GM10847 (cell line): Measurements from ENCODE around the gene PCNT.

ENCODE experiments used
- POLR2A ChIP-seq: IDR thresholded peaks from 2 replicates; pipeline ENCODE4 v1.6.1; 2011; ENCODE audit not compliant: insufficient read length; ENCODE audit errors: extremely low read depth

Gene PCNT

DNA sequence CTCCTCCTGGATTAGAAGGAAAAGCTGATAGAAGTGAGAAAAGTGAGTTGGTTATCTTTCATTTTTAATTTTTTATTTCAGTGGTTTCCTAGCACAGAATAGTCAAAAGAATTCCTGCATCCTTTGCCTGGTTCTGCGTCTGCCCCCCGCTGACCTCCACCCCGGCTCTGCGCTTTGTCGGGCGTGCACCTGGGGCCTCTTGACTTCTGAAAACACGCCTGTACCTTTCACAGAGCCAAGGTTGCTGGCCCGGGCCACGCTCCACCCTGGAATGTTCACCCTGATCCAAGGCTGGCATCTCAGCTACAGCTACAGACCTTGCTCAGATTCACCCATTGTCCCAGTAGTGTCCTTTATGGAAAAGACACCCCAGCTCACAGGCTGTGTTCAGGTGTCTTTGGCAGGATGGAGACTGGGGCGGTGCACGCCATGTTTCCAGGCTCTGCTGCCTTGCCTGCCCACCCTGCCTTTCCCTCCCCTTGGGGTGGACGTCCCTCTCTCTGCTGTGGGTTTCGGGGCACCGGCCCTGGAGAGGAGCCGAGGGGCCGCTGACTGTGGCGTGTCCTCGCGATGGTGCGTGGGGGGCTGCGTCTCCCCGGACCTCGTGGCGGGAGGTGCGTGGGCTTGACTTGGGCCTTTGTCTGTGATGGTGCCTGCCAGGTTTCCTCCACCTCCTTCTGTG is 94.5 kb downstream of the PCNT start:
- no peak for TF ChIP-seq POLR2A

DNA sequence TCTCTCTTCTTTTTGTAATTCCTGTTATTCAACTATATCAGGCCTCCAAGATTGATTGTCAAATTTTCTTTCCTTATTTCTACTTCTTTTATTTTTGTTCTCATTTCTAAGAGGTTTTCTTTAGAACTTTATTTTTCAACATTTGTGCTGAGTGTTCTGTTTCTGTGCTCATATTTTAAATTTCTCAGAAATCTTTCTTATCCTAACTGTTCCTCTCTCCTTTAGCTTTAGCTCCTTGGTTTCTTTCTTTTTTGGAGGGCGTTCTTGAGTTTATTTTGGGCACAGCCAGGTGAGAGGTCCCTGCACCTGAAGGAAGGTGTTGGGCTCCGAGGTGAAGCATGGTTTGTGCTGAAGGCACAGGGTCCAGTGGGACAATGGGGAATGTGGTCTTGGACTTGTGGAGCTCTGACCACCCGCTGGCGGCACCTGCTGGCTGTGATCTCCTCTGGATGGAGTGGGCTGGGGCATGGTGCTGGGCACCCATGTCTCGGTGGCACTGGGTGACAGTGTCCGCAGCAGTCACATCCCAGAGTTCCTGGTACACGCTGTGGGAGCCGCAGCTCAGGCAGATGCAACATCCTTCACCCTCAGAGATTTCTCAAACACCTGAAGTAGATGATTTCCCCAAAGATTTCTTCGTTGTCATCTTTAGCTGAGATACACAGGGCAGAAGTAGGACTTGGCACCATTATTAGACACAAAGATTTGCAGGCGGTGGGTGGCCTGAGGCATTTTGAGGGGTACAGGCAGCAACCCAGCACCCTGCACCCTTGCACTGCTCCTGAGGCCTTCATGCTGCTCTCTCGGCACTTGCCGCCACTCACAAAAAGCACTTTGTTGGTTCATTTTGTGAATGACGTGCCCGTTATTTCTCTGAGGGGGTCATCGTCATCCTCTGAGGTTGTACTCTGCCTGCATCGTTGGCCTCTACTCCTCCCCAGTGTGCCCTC is 96.6 kb downstream of the PCNT start:
- TF ChIP-seq POLR2A, result no peak

DNA sequence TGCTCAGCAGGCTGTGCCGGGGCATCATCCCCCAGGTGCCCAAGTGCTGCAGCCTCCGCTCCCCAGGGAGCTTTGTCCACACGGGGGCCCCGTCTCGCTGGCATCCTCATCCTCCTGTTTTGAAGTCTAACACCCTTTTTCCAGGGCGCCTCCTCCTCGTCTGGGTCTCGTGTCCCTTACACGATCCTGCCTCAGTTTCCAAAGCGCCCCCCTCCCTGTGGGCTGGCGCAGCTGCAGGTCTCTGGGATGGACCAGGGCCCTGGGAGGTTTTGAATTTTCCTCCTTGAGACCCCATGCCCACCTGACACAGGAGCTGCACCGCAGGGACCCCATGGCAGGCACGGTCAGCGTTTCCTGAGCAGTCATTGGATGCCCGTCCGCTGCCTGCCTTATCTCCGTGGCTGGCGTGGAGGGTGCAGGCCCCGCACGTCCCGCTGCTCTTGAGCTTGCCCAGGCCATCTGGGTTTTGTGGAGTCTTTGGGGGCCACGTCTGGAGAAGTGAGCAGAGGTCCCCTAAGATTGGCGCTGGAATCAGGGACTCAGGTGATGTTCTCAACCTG is 97.3 kb downstream of the PCNT start:
- TF ChIP-seq POLR2A, result no peak

DNA sequence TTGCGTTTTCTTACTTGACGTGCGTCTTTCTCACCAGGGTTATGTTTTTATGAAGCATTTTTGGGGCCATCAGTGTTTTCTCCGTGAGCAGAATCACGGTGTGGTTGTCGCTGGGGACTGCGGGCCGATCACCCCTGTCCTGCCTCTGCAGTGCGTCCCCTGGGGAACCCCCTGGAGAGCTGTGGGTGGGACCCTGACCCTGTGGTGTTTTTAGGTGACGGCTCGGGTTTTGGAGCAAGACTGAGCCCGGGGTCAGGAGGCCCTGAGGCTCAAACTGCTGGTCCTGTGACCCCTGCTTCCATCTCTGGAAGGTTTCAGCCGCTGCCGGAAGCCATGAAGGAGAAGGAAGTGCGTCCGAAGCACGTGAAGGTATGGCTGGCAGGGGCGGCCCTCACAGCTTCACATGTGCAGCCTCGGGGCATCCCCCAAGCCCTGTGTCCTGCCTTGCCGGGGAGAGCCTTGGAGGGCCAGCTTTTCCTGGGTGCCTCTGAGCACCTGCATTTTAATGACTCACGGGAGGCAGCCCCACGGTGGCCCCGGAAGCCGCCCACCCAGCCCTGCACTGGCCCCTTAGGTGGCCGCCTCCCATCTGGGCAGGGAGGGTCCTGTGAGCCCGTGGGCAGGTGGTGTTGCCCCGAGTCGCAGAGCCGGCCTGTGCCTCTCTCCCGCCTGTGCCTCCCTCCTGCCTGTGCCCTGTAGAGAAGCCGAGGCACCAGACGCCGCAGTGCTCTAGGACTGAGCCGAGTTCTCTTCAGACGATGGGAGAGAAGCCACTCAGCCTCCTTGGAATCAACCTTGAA is 98.0 kb downstream of the PCNT start:
- no peak for TF ChIP-seq POLR2A

DNA sequence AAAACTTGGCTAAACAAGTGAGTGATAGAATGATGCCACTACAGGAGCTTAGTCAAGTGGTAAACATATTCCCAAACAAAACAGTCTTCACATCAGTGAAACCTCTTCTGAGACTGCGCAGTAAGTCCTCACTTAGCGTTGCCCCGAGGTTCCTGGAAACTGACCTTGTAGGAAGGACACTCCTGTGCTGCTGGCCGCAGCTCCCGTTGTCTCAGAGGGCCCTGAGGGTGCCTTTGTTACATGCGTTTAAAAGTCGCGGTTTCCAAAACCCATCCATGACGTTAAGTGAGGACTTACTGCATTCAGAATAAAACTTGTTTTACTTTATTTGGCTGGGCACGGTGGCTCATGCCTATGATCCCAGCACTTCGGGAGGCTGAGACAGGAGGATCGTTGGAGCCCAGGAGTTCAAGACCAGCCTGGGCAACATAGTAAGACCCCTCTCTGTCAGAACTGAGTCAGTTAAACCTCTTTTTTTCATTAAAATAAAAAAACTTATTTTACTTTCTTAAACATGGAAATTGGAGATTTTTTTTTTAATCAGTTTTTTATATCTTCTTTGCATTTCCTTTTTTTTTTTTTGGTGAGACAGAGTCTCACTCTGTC is 98.8 kb downstream of the PCNT start:
- TF ChIP-seq POLR2A, result no peak

DNA sequence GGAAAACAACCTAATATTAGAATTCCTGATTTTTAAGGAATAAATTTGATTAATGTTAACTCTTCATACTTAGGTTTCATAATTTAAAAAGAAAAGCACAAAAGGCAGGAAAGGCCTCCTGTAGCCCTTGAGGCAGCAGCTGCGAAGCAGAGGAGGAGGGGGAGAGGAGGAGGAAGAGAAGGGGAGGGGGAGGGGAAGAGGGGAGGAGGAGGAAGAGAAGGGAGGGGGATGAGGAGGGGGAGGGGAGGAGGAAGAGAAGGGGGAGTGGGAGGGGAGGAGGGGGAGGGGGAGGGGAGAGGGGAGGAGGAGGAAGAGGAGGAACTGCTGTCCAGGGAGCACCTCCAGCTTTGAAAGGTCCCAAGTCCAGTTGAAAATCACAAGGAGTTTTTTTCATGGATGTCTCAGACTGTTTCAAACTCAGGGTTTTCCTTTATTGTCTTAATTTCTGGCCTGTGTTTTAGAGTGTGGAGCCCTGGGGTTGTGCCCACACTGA is 99.6 kb downstream of the PCNT start:
- no peak for TF ChIP-seq POLR2A

DNA sequence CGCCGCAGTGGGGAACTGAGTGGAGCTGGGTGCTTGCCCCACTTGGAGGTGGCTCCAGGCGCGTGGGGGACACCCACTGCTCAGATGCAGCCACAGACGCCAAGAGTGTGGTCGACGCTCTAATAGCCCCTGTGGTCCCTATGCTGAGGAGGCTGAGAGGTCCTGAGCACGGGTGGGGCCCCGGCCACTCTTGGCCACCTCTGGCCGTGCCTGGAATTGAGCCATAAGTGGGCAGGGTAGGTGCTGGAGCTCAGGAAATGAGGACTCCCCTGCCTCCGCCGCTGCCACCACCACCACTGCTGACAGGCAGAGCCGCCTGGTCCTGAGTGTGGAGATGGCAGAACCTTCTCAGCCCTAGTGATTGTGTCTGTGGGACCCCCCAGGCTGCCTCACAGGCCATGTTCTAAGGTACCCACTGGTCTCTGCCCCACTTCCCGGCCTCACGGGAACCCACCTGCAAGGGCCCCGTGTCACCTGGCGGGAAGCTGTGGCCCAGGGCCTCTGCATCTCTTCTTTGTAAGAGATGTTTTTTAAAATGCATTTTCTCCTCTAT is 100.2 kb downstream of the PCNT start:
- TF ChIP-seq POLR2A, result no peak

DNA sequence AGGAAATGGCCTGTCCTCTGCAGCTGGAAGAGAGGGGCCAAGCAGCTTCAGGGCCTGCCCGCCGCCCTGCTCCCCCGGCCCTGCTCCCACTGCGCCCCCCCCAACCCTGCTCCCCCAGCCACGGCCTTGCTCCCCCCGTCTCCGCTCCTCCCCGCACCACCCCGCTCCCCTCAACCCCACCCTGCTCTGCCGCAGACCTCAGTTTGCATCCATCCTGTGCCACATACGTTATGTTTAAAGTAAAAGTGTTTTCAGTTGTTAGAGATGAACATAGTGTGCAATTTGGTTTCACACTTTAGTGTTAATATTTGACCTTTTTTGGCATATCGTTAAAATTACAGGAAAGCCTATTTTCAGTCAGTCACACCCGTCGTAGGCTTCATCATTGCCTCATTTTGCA is 100.7 kb downstream of the PCNT start:
- TF ChIP-seq POLR2A, result no peak

DNA sequence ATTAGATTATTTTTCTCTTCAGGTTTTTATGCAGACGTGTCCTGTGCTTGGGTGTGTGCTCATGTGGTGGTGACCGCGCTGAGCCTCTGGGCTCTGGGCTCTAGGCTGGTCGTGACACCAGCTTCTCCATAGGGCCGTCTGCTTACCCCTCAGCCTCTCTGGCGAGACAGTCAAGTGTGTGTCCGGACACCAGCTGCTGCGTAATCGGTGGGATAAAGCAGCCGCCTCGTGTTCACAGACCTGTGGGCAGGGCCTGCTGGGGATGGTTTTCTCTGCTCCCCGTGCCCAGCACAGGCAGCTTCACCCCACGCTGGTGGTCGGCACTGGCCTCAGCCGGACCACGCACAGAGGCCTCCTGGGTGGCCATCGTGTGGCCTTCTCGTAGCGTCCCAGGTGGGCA is 101.1 kb downstream of the PCNT start:
- no peak for TF ChIP-seq POLR2A

DNA sequence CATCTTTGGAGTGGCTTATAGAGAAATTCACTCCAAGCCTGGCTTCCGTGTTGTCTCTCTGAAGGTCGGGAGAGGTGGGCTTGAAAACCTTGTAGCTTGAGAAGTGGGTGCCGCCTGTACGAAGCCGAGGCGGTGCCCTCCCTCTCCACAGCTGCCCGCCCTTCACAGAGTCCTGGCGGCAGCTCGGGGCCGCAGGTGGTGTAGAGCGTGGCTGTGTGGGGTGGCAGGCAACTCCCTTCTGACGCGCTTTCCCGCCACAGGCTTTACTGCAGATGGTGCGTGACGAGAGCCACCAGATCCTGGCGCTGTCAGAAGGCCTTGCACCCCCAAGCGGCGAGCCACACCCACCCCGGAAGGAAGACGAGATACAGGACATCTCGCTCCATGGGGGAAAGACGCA is 101.6 kb downstream of the PCNT start:
- TF ChIP-seq POLR2A, result no peak

DNA sequence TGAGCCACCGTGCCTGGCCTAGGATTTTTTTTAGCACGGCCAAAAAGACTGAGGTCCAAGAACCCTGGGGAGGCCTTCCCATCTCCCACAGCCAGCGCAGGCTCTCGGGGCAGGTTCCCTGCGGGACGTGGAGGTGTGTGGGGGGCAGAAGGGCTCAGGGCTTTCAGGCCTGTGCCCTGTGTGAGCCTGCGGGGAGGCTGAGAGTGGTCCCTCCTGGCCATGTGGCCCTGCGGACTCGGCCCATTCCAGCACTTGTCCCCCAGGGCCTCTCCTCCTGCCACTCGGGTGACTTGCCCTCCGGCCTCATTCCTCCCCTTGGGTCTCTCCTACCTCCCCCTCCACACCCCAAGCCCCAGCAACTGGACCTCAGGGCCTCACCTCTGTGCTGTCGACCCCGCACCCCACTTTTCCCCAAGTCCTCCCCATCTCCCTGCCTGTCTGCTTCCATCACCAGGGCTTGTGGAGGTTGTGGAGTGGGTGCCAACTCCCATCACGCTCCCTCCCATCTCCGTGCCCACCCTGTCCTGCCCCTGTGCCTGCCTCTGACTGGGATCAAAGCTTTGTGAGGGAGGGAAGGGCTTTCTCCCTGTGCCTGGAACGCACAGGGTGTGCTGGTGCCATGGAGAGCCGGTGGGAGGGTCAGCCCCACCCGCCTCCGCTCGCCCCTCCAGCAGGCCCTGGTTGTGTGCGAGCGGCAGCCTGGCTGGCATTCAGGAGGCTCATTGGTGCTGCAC is 102.5 kb downstream of the PCNT start:
- TF ChIP-seq POLR2A, result no peak

DNA sequence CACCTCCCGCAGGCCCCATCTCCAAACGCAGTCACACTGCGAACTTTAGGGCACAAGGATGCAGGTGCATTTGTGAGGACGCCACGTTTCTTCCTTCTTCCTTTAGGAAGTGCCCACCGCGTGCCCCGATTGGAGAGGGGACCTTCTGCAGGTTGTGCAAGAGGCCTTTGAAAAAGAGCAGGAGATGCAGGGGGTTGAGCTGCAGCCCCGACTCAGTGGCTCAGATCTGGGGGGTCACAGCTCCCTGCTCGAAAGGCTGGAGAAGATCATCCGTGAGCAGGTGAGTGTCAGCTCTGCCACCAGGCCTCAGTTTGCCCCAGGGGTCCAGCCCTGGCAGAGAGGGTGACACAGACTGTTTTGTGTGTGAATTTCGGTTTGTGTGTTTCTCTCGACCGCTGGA is 103.6 kb downstream of the PCNT start:
- no peak for TF ChIP-seq POLR2A

DNA sequence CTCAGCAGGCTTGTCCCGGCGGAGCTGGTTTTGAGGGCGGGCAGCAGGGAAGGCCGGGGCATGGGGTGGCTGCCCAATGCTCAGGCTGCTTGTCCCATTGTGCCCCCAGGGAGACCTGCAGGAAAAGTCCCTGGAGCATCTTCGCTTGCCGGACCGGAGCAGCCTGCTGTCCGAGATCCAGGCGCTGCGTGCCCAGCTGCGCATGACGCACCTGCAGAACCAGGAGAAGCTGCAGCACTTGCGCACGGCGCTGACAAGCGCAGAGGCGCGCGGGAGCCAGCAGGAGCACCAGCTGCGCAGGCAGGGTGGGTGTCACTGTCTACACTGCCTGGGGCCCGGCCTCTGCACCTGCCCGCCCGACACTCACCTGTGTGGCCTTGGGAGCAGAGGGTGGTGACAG is 104.3 kb downstream of the PCNT start:
- TF ChIP-seq POLR2A, result no peak

DNA sequence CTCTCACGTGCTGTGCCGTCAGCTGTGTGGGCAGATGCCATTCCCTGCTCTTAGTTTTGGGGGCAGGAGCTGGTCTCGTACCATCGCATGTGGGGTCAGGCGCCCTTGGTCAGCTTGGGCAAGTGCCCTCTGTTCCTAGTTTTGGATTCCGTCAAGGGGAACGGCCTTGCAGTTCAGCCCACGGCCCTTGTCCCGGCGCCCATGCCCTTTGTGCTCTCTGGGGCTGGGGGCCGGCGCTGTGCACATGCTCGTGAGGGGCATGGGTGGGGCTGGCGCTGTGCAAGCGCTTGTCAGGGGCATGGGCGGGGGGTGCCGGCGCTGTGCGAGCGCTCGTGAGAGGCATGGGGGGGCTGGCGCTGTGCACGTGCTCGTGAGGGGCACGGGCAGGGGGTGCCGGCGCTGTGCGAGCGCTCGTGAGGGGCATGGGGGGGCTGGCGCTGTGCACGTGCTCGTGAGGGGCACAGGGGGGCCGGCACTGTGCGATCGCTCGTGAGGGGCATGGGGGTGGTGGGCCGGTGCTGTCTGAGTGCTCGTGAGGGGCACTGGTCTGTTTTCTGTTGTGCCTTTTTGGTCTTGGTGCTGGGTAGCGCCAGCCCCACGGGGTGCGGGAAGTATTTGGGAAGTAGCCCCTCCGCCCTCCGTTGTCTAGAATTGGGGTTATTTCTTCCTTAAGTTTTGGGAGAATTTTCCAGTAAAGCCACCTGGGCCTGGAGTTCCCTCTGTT is 105.2 kb downstream of the PCNT start:
- no peak for TF ChIP-seq POLR2A
